ENCODE data around the gene EPHB6. TPM values are rescaled to one million over a fixed set of nuclear protein-coding genes. Genes with fewer than 3 reads are reported as not detected.

EPHB6 gene
- total and polyA plus RNA-seq, 10 of the 15 experiments (the other 5 are each of a cell fraction or from before 2014, with no cell fraction given), result 0.06 to 1.3 (median 0.37) TPM; not detected in 2

GRCh38 chr7:142808802-142809583, 45.9 kb upstream of the EPHB6 start (continued):
- TF ChIP-seq MEF2B (IDR thresholded peaks at IDR 0.05; ENCODE audit: partially characterized antibody, poor library complexity, severe bottlenecking) (peak; percentile 88), CREB1 (IDR thresholded peaks at IDR 0.05; ENCODE audit: low read depth) (peak; percentile 81), POLR2AphosphoS5 (IDR thresholded peaks at IDR 0.05; ENCODE audit: low read length) (peak; percentile 78), IRF4 (IDR thresholded peaks at IDR 0.05; ENCODE audit: low read depth, low read length) (peak; percentile 91), LARP7 (IDR thresholded peaks at IDR 0.05) (peak; percentile 56; the same call in 1 of the 2 replicates), TCF12 (IDR thresholded peaks at IDR 0.05; ENCODE audit: low read depth, low read length) (peak; percentile 100), STAT3 (IDR thresholded peaks at IDR 0.05; ENCODE audit: low read depth, low read length) (peak; percentile 96; the same call in 1 of the 2 replicates), CHD4 (IDR thresholded peaks at IDR 0.05) (no peak), MYB (IDR thresholded peaks at IDR 0.05; ENCODE audit: borderline replicate concordance, low read depth, low read length) (peak; percentile 84), POLR2AphosphoS2 (IDR thresholded peaks at IDR 0.05; ENCODE audit: low read depth, low read length) (0 out of 2 replicates have a peak, but pooled peaks have one; percentile 21), EP300 (IDR thresholded peaks at IDR 0.05; ENCODE audit: borderline replicate concordance in 1 of 2, control insufficient read depth in 1 of 2, low read depth in 2 of 2, low read length in 2 of 2) (peak; percentile 98 to 100), ZNF217 (IDR thresholded peaks at IDR 0.05) (peak; percentile 65; the same call in 1 of the 2 replicates), RELB (IDR thresholded peaks at IDR 0.05; ENCODE audit: low read depth) (peak; percentile 90), SPI1 (IDR thresholded peaks at IDR 0.05; ENCODE audit: borderline replicate concordance, insufficient read depth, low read depth, low read length) (peak; percentile 80; the same call in 1 of the 2 replicates), PAX8 (IDR thresholded peaks at IDR 0.05) (no peak), RUNX3 (IDR thresholded peaks at IDR 0.05; ENCODE audit: low read length) (peak; percentile 100), NFIC (IDR thresholded peaks at IDR 0.05; ENCODE audit: low read depth, low read length) (peak; percentile 99), CBX5 (IDR thresholded peaks at IDR 0.05; ENCODE audit: low read depth) (peak; percentile 96), ELK1 (IDR thresholded peaks at IDR 0.05; ENCODE audit: low read depth, low read length) (peak; percentile 38; the same call in 1 of the 2 replicates), PML (IDR thresholded peaks at IDR 0.05; ENCODE audit: low read length) (peak; percentile 90), BACH1 (IDR thresholded peaks at IDR 0.05; ENCODE audit: borderline replicate concordance) (peak; percentile 91), ETV6 (conservative IDR thresholded peaks at IDR 0.05 in 1 of 2, IDR thresholded peaks at IDR 0.05 in 1 of 2; ENCODE audit: borderline replicate concordance in 1 of 2, low read depth in 1 of 2) (peak in 1 of 2 experiments; percentile 70; a peak in 2 of 4 replicates), DPF2 (IDR thresholded peaks at IDR 0.05) (peak; percentile 99), BCL11A (IDR thresholded peaks at IDR 0.05; ENCODE audit: low read depth, low read length) (peak; percentile 98), JUNB (IDR thresholded peaks at IDR 0.05) (peak; percentile 77), EGR1 (IDR thresholded peaks at IDR 0.05; ENCODE audit: borderline replicate concordance in 1 of 2, low read depth in 2 of 2, low read length in 2 of 2) (peak; percentile 3 to 93), SMAD1 (IDR thresholded peaks at IDR 0.05; ENCODE audit: low read depth, partially characterized antibody) (peak; percentile 77), SP1 (IDR thresholded peaks at IDR 0.05; ENCODE audit: low read depth, low read length) (peak; percentile 95), RAD51 (IDR thresholded peaks at IDR 0.05) (peak; percentile 67; the same call in 1 of the 2 replicates)
